Measurements from ENCODE around the gene TKFC.

GRCh38 chr11:61325649-61326414 lies 7.2 kb upstream of the TKFC start:
- TF ChIP-seq CTCF (IDR thresholded peaks at IDR 0.05; ENCODE audit: insufficient read depth, low read length): no peak
- TF ChIP-seq REST (IDR thresholded peaks at IDR 0.05; ENCODE audit: insufficient replicate concordance, low read depth): no peak
- TF ChIP-seq SPI1 (IDR thresholded peaks at IDR 0.05; ENCODE audit: borderline replicate concordance, low read depth): no peak
- TF ChIP-seq POLR2AphosphoS5 (IDR thresholded peaks at IDR 0.05; ENCODE audit: low read depth): no peak
- TF ChIP-seq GABPA (IDR thresholded peaks at IDR 0.05; ENCODE audit: low read depth): no peak

Data from HL-60 (cell line).